ENCODE results near the gene VDR.
A peak's percentile ranks its signal among the peaks of the same experiment; 100 is the strongest.

Gene VDR

GRCh38 chr12:47877081-47877480 is 27.7 kb downstream of the VDR start:
- no peak for DNase-seq (ENCODE audit: low read depth)
- TF ChIP-seq CTCF (IDR thresholded peaks at IDR 0.05; ENCODE audit: insufficient read depth, low read depth, low read length, missing control alignments), result no peak
- H3K4me3 ChIP-seq (ENCODE audit: low read depth, low read length), result no peak overlapping the region

- TF ChIP-seq CTCF (IDR thresholded peaks at IDR 0.05; ENCODE audit: insufficient read depth, low read depth, low read length, missing control alignments), result no peak
- no peak overlapping the region for H3K4me3 ChIP-seq (ENCODE audit: low read depth, low read length)
- no peak for DNase-seq (ENCODE audit: low read depth)
Measured at GRCh38 chr12:47876440-47876960, 28.3 kb downstream of the VDR start.

- no peak for TF ChIP-seq CTCF (IDR thresholded peaks at IDR 0.05; ENCODE audit: insufficient read depth, low read depth, low read length, missing control alignments)
- no peak overlapping the region for H3K4me3 ChIP-seq (ENCODE audit: low read depth, low read length)
- no peak for DNase-seq (ENCODE audit: low read depth)
Measured at GRCh38 chr12:47875746-47876439, 28.9 kb downstream of the VDR start.

GRCh38 chr12:47874316-47874715 is 30.5 kb downstream of the VDR start:
- H3K4me3 ChIP-seq (ENCODE audit: low read depth, low read length), result no peak overlapping the region
- DNase-seq (ENCODE audit: low read depth), result no peak
- no peak for TF ChIP-seq CTCF (IDR thresholded peaks at IDR 0.05; ENCODE audit: insufficient read depth, low read depth, low read length, missing control alignments)

GRCh38 chr12:47870175-47870781 is 34.5 kb downstream of the VDR start:
- TF ChIP-seq CTCF (IDR thresholded peaks at IDR 0.05; ENCODE audit: insufficient read depth, low read depth, low read length, missing control alignments), result peak; percentile 50
- DNase-seq (ENCODE audit: low read depth), result peak; percentile 81
- no peak overlapping the region for H3K4me3 ChIP-seq (ENCODE audit: low read depth, low read length)

GRCh38 chr12:47868552-47869031 is 36.2 kb downstream of the VDR start:
- no peak for TF ChIP-seq CTCF (IDR thresholded peaks at IDR 0.05; ENCODE audit: insufficient read depth, low read depth, low read length, missing control alignments)
- DNase-seq (ENCODE audit: low read depth), result peak; percentile 82
- no peak overlapping the region for H3K4me3 ChIP-seq (ENCODE audit: low read depth, low read length)

All from GM12865 (cell line).